Measurements from ENCODE around the gene DAPK3.

The DAPK3 gene

DNA sequence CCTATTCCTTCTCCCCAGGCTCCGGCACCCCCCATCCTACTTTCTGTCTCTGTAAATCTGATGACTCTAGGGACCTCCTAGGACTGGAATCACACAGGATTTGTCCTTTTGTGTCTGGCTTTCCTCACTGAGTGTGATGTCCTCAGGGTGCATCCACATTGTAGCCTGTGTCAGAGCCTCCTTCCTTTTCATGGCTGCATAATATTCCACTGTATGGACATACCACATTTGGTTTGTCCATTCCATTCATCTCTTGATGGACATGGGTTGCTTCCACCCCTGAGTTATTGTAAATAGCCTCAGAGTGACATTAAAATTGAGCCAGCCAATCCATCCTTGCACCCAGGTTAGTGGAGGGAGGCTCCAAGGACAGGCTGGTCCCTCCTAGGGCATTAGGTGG lies 60.8 kb downstream of the DAPK3 start:
- DNase-seq (ENCODE audit: low read depth): no peak
